SH-SY5Y (cell line): ENCODE data around the gene CREM.

Experiments used
- GATA2 ChIP-seq: IDR thresholded peaks from 2 replicates; pipeline ENCODE4 v1.6.1; 2011; ENCODE audit warnings: mild to moderate bottlenecking, low read depth, low read length
- GATA3 ChIP-seq: IDR thresholded peaks from 2 replicates; pipeline ENCODE4 v1.6.1; 2011; ENCODE audit warnings: low read depth, mild to moderate bottlenecking, low read length, moderate library complexity

The CREM gene

GRCh38 chr10:35166607-35167006 is 40.0 kb downstream of the CREM start:
- TF ChIP-seq GATA2, result no peak
- no peak for TF ChIP-seq GATA3

- TF ChIP-seq GATA3, result no peak
- TF ChIP-seq GATA2, result no peak
These were observed 40.7 kb downstream of the CREM start for GRCh38 chr10:35167342-35167741.

- no peak for TF ChIP-seq GATA3
- no peak for TF ChIP-seq GATA2
These were observed 45.5 kb downstream of the CREM start for GRCh38 chr10:35172146-35172545.

DNA sequence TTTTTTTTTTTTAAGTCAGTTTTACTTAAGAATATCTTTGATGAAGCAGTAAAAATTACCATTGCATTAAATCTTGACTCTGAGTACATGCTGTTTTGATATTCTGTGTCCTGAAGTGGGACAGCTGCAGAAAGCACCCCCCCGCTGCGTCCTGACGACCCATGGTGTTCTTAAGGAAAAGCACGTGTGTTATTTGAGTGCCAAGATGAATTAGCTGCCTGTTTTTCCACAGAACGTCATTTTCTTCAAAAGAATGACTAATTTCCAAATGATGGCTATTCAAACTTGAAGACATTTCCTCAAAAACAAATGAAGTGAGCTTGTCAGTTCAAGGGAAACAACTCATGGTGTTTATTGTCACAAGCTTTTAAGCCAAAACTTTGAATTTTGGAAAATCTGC is 45.9 kb downstream of the CREM start:
- TF ChIP-seq GATA3 (no peak), GATA2 (no peak)

GRCh38 chr10:35178331-35178730 is 51.7 kb downstream of the CREM start:
- TF ChIP-seq GATA3 (no peak), GATA2 (no peak)

GRCh38 chr10:35182631-35183510 is 56.2 kb downstream of the CREM start:
- no peak for TF ChIP-seq GATA2
- no peak for TF ChIP-seq GATA3

DNA sequence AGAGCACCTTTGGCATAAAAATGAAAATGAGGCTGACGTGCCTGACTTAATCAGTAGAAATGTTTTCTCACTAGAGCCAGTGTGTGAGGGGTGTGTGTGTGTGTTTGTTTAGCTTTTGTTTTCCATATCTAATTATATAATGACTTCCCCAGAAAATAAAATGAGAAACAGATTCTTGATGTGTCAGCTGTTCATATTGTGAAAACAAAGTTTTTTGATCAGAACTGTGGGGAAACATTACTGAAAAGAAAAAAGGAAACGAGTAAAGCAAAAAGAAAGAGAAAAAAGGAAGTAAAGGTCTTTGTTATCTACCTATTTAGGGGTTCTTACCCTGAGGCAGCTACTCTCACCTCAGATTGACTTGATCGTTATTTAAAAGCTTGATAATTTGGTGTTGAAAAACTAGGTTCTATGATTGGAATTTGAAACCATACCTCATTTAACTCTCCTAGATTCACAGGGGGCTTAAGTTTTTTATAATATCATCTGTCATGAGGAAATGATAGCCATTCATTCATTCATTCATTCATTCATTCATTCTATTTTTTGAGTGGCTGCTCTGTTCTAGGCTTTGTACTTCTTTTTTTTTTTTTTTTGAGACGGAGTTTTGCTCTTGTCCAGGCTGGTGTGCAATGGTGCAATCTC is 58.0 kb downstream of the CREM start:
- TF ChIP-seq GATA2 (no peak), GATA3 (no peak)

DNA sequence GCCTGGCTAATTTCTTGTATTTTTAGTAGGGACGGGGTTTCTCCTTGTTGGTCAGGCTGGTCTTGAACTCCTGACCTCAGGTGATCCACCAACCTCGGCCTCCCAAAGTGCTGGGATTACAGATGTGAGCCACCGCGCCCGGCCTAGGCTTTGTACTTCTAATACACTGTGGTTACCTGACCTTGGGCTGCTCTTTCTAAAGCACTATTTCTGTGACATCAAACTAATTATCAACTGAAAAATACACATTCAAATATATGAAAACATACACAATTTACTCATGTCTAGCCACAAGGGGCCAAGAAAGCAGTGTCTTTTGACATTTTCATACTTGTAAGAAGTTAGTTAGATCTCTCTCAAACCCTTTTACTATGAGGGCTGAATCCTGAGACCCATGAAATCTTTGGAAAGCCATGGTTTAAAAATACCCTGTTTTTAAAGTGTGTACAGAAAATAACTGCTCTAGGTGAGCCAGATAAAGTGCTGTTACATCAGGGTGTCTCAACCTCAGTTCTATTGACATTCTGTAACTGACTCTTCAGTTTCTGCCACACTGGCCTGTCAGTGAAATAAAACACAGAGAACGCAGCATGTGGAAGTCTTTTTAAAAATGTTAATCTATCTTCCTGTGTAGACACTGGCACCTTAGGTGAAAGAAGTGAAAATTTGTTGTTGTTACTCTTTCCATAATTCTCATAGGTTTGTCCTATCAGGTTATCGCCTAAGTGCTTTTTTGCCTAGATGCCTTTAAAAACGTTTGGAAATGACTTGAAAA is 58.8 kb downstream of the CREM start:
- TF ChIP-seq GATA3 (no peak), GATA2 (no peak)

DNA sequence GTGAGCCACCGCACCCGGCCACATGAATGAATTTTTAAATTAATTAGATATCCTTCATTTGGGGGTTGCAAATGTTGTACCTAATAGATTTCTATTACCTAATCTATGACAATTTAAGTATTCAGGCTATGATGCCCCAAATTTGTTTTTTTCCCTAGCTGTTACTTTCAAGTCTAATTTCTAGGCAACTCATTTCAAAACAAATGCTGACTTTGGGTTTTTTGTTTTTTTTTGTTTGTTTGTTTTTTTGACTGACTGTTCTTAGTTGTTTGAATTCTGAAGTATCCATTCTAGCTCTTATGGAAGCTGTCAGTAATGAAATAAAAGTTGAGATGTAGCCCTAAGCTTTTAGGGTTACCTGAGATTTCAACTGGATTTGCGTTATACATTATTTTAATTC is 62.3 kb downstream of the CREM start:
- no peak for TF ChIP-seq GATA2
- no peak for TF ChIP-seq GATA3

DNA sequence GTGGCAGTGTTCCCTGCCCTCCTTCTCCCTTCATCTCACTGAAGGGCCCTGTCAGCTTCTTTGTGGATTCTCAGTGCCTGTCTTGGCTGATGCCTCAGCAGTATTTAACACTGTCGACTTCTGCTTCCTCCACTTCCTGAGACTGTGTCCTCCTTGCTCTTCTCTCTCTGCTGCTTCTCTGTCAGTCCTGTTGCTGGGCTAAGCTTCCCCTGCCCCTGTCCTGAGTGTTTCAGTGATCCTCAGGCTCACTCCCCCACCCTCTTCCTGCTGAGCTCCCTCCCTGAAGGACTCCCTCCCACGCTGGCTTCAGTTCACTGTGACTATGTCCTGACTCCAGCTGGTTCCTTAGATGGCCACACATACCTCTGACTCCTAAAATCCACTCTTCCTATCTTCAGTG is 64.9 kb downstream of the CREM start:
- TF ChIP-seq GATA2 (no peak), GATA3 (no peak)

DNA sequence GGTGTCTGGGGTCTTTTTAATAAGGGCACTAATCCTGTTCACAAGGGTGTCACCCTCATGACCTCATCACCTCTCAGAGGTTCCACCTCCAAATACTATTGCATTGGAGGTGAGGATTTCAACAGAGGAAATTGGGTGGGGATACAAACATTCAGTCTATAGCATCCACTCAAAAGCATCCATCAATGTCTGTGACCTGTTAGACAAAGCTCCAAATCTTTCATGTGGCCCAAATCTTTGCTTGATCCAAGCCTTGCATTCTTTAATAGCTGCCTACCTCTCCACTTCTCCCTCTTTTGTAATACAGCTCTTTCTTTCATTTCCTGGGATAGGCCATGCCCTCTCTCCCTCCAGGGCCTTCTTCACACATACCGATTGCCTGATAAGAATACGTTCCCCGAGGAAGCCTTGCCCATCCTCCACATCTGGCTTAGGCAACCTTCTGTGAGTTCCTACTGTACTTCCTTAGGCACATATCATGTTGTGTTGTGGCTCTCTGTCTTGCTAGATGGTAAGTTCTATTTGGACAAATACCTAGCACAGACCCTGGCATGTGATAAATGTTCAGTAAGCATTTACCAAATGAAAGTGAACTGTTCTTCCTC is 66.1 kb downstream of the CREM start:
- no peak for TF ChIP-seq GATA2
- TF ChIP-seq GATA3, result no peak

GRCh38 chr10:35194471-35194870 is 67.8 kb downstream of the CREM start:
- TF ChIP-seq GATA3 (no peak), GATA2 (no peak)

DNA sequence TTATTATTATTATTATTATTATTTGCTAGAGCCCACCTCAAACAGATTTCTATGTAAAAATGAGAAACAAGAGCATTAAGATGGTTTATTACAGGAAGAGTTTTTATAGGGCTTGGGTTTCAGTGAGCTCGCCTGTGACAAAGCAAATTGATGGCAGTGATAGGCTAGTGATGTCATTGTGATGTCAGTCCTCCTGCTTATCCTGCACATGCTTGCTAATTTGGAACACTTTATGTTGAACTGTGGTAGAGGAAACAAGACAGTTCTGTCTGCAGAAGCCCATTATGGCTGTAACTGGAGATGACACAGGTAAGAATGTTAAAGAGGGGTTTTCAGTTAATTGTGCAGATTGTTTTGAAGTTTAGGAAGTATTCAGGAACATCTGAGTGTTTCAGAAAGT is 68.3 kb downstream of the CREM start:
- TF ChIP-seq GATA2, result no peak
- no peak for TF ChIP-seq GATA3
